H9 (cell line): ENCODE measurements around the gene WNT3. TPM values are rescaled to one million over a fixed set of nuclear protein-coding genes. Genes with fewer than 3 reads are reported as not detected.

Experiments used
- DNase-seq: peaks from one replicate; pipeline ENCODE4 v3.0.0-alpha.2; 2017
- H2AFZ ChIP-seq: one replicate; pipeline ENCODE4 v1.6.1; 2013; ENCODE audit warnings: mild to moderate bottlenecking, low read length, control low read depth, moderate library complexity
- H2AK5ac ChIP-seq: 2 replicates; pipeline ENCODE4 v1.6.1; 2013; ENCODE audit warnings: low read length, control low read depth, mixed read lengths; ENCODE audit not compliant: insufficient read length
- H2BK120ac ChIP-seq: one replicate; pipeline ENCODE4 v1.6.1; 2013; ENCODE audit warnings: low read depth, mild to moderate bottlenecking, low read length, control low read depth, inconsistent platforms; ENCODE audit not compliant: poor library complexity, severe bottlenecking
- H2BK12ac ChIP-seq: 2 replicates; pipeline ENCODE4 v1.6.1; 2013; ENCODE audit warnings: low read length, control low read depth, mixed read lengths, low read depth; ENCODE audit not compliant: insufficient read length
- H2BK15ac ChIP-seq: 2 replicates; pipeline ENCODE4 v1.6.1; 2013; ENCODE audit warnings: low read depth, low read length, control low read depth
- H2BK20ac ChIP-seq: one replicate; pipeline ENCODE4 v1.6.1; 2013; ENCODE audit warnings: low read depth, mild to moderate bottlenecking, low read length, control low read depth, inconsistent platforms; ENCODE audit not compliant: poor library complexity, severe bottlenecking
- H2BK5ac ChIP-seq: 2 replicates; pipeline ENCODE4 v1.6.1; 2013; ENCODE audit warnings: low read length, control low read depth, mixed read lengths; ENCODE audit not compliant: insufficient read length
- H3K14ac ChIP-seq: 2 replicates; pipeline ENCODE4 v1.6.1; 2013; ENCODE audit warnings: low read length, control low read depth; ENCODE audit not compliant: insufficient read depth
- H3K18ac ChIP-seq: 2 replicates; pipeline ENCODE4 v1.6.1; 2013; ENCODE audit warnings: low read depth, mild to moderate bottlenecking, mixed read lengths, low read length, control low read depth; ENCODE audit not compliant: insufficient read length
- H3K23ac ChIP-seq: 2 replicates; pipeline ENCODE4 v1.6.1; 2013; ENCODE audit warnings: low read length, control low read depth, mixed read lengths, low read depth; ENCODE audit not compliant: insufficient read length
- H3K23me2 ChIP-seq: 2 replicates; pipeline ENCODE4 v1.6.1; 2013; ENCODE audit warnings: low read depth, mild to moderate bottlenecking, mixed read lengths, low read length, control low read depth; ENCODE audit not compliant: insufficient read length, poor library complexity, severe bottlenecking
- H3K27ac ChIP-seq: 2 replicates; pipeline ENCODE4 v1.5.1; 2013; ENCODE audit warnings: low read length, control low read depth, mixed read lengths, low read depth; ENCODE audit not compliant: insufficient read length
- H3K27me3 ChIP-seq: 2 replicates; pipeline ENCODE4 v1.6.1; 2013; ENCODE audit warnings: low read length, control low read depth, inconsistent platforms; ENCODE audit not compliant: insufficient read depth
- H3K4ac ChIP-seq: 2 replicates; pipeline ENCODE4 v1.6.1; 2013; ENCODE audit warnings: low read depth, mild to moderate bottlenecking, control low read depth, inconsistent platforms, low read length, moderate library complexity
- H3K4me1 ChIP-seq: 2 replicates; pipeline ENCODE4 v1.6.1; 2013; ENCODE audit warnings: low read length, control low read depth, inconsistent platforms; ENCODE audit not compliant: insufficient read depth
- H3K4me2 ChIP-seq: 2 replicates; pipeline ENCODE4 v1.6.1; 2013; ENCODE audit warnings: low read length, control low read depth, mixed read lengths; ENCODE audit not compliant: insufficient read length, insufficient read depth
- H3K56ac ChIP-seq: 2 replicates; pipeline ENCODE4 v1.6.1; 2013; ENCODE audit warnings: low read depth, mild to moderate bottlenecking, mixed read lengths, low read length, control low read depth; ENCODE audit not compliant: insufficient read length
- H3K79me1 ChIP-seq: 2 replicates; pipeline ENCODE4 v1.6.1; 2013; ENCODE audit warnings: low read depth, mild to moderate bottlenecking, moderate library complexity, low read length, control low read depth, inconsistent platforms; ENCODE audit not compliant: insufficient read depth, poor library complexity, severe bottlenecking
- H3K79me2 ChIP-seq: 2 replicates; pipeline ENCODE4 v1.6.1; 2013; ENCODE audit warnings: low read length, control low read depth, inconsistent platforms; ENCODE audit not compliant: insufficient read depth
- H3K9ac ChIP-seq: 2 replicates; pipeline ENCODE4 v1.6.1; 2013; ENCODE audit warnings: low read length, control low read depth, mixed read lengths; ENCODE audit not compliant: insufficient read length; ENCODE audit errors: extremely low read depth
- H3K9me3 ChIP-seq: one replicate; pipeline ENCODE4 v1.6.1; 2013; ENCODE audit warnings: low read depth, low read length, inconsistent platforms; ENCODE audit not compliant: control insufficient read depth
- H3T11ph ChIP-seq: one replicate; pipeline ENCODE4 v1.6.1; 2013; ENCODE audit warnings: mild to moderate bottlenecking, low read length, control low read depth, inconsistent platforms
- H4K20me1 ChIP-seq: one replicate; pipeline ENCODE4 v1.6.1; 2013; ENCODE audit not compliant: control insufficient read depth, insufficient read length, insufficient read depth
- H4K5ac ChIP-seq: 2 replicates; pipeline ENCODE4 v1.6.1; 2013; ENCODE audit warnings: low read depth, mild to moderate bottlenecking, mixed read lengths, low read length, control low read depth; ENCODE audit not compliant: insufficient read length
- H4K8ac ChIP-seq: replicated peaks from 2 replicates; pipeline ENCODE4 v1.6.1; 2013; ENCODE audit warnings: low read length, control low read depth, mixed read lengths, low read depth; ENCODE audit not compliant: insufficient read length
- H4K91ac ChIP-seq: 2 replicates; pipeline ENCODE4 v1.6.1; 2013; ENCODE audit warnings: low read depth, mild to moderate bottlenecking, moderate library complexity, mixed read lengths, low read length, control low read depth; ENCODE audit not compliant: insufficient read length
- H3K27ac Mint-ChIP-seq, 3 experiments: 2 replicates in 2 of 3; 3 replicates in 1 of 3; pipeline ENCODE4 v1.8.0; 2020 to 2021; ENCODE audit warnings: mixed read lengths in 3 of 3, mild to moderate bottlenecking in 1 of 3, moderate library complexity in 1 of 3
- H3K27me3 Mint-ChIP-seq: 2 replicates; pipeline ENCODE4 v1.8.0; 2021; ENCODE audit warnings: low read depth, mild to moderate bottlenecking, moderate library complexity, mixed read lengths
- H3K36me3 Mint-ChIP-seq, 3 experiments: 2 replicates in 2 of 3; 3 replicates in 1 of 3; pipeline ENCODE4 v1.8.0; 2020 to 2021; ENCODE audit warnings: low read depth in 3 of 3, mixed read lengths in 3 of 3; ENCODE audit not compliant: insufficient read depth in 1 of 3
- H3K4me1 Mint-ChIP-seq, 2 experiments: 2 replicates each; pipeline ENCODE4 v1.8.0; 2020; ENCODE audit warnings: mixed read lengths in 2 of 2
- H3K4me3 Mint-ChIP-seq, 2 experiments: 2 replicates in 1 of 2; 3 replicates in 1 of 2; pipeline ENCODE4 v1.8.0; 2020 to 2021; ENCODE audit warnings: mild to moderate bottlenecking in 2 of 2, mixed read lengths in 2 of 2, moderate library complexity in 1 of 2
- H3K9me3 Mint-ChIP-seq, 2 experiments: 2 replicates in 1 of 2; 3 replicates in 1 of 2; pipeline ENCODE4 v1.8.0; 2020; ENCODE audit warnings: mild to moderate bottlenecking in 2 of 2, mixed read lengths in 2 of 2, moderate library complexity in 1 of 2
- WGBS: extraction: QIAGEN DNeasy Blood & Tissue Kit; methylation state at CpG from one replicate; pipeline ENCODE4 v1.1.7; 2013; ENCODE audit warnings: missing lambda C conversion rate, low lambda C conversion rate, mixed read lengths; ENCODE audit not compliant: insufficient read length; ENCODE audit errors: extremely low coverage; 5-methylcytosine and 5-hydroxymethylcytosine counted together
- total RNA-seq: library from RNA; stranded (reverse); gene quantifications from 2 replicates; pipeline ENCODE4 v1.2.1, GENCODE V29; 2021
- TF ChIP-seq, protein P1 (sequence below): fragments of 200-600 bp; sonication (generic); conservative IDR thresholded peaks from 3 replicates; pipeline ENCODE4 v1.8.0; 2021; ENCODE audit warnings: antibody characterized with exemption, mild to moderate bottlenecking

Gene WNT3
- total RNA-seq, 1 experiment from 2014 or later = 22.4 TPM

DNA sequence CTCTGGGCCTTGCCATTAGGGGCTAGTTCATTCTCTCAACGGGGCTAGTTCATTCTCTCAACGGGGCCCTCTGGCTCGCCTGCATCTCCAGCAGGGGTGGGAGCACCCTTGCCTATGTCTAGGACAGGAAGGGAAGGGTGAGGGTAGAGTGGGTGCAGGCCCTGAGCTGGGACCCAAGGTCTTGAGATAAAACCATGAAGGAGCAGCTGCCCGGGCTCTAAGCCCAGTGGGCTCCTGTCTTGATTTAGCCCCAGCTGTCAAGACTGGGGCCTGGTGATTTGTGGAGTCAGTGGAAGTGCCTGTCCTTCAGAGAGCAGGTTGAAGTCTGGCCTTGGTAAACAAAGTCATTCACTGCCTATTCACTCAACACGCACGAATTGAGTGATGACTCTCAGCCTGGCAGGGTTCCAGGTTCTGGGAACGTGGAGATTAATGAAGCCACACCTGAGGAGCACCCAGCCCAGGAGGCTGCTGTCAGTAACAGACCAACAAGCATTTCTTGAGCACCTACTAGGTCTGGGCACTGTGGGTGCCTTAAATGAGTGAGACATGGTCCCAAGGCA lies 35.4 kb downstream of the WNT3 start:
- Mint-ChIP-seq H3K27ac (no peak overlapping the region), H3K36me3 (peaks cover 0 to 7% (median 0%) of the 10 kb centered on the region in 3 experiments; a peak in 2 of 7 replicates), H3K9me3 (no peaks in the 10 kb centered on the region; a peak in 1 of 5 replicates), H3K4me3 (no peak overlapping the region), H3K4me1 (peaks cover 26 to 34% of the 10 kb centered on the region in 2 experiments), H3K27me3 (peaks cover 70% of the 10 kb centered on the region)
- Histone ChIP-seq H3K4me2 (no peak overlapping the region), H2AFZ (no peak overlapping the region), H2BK15ac (no peak overlapping the region), H3K23ac (no peak overlapping the region), H3K27me3 (no peaks in the 10 kb centered on the region; the same call in 1 of the 2 replicates), H3K4ac (no peak overlapping the region), H3K9ac (no peak overlapping the region), H3K9me3 (no peaks in the 10 kb centered on the region), H3K56ac (no peak overlapping the region), H4K5ac (no peak overlapping the region), H3K27ac (no peak overlapping the region), H4K8ac (no peak overlapping the region), H2BK20ac (no peak overlapping the region), H3K18ac (no peak overlapping the region), H3K79me1 (no peaks in the 10 kb centered on the region), H3K14ac (no peak overlapping the region), H3K79me2 (no peaks in the 10 kb centered on the region), H2AK5ac (no peak overlapping the region), H3K23me2 (no peaks in the 10 kb centered on the region), H4K91ac (no peak overlapping the region), H2BK5ac (no peak overlapping the region), H4K20me1 (no peaks in the 10 kb centered on the region), H2BK120ac (no peak overlapping the region), H2BK12ac (no peak overlapping the region), H3K4me1 (no peaks in the 10 kb centered on the region), H3T11ph (no peak overlapping the region)
- no peak for DNase-seq
- TF ChIP-seq, protein P1, sequence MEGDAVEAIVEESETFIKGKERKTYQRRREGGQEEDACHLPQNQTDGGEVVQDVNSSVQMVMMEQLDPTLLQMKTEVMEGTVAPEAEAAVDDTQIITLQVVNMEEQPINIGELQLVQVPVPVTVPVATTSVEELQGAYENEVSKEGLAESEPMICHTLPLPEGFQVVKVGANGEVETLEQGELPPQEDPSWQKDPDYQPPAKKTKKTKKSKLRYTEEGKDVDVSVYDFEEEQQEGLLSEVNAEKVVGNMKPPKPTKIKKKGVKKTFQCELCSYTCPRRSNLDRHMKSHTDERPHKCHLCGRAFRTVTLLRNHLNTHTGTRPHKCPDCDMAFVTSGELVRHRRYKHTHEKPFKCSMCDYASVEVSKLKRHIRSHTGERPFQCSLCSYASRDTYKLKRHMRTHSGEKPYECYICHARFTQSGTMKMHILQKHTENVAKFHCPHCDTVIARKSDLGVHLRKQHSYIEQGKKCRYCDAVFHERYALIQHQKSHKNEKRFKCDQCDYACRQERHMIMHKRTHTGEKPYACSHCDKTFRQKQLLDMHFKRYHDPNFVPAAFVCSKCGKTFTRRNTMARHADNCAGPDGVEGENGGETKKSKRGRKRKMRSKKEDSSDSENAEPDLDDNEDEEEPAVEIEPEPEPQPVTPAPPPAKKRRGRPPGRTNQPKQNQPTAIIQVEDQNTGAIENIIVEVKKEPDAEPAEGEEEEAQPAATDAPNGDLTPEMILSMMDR = no peak
- WGBS = no CpG with 5 or more reads among the region's 7 CpGs
